GM12878 (cell line): Measurements from ENCODE around the gene DNAJC5G. TPM values are rescaled to one million over a fixed set of nuclear protein-coding genes. Genes with fewer than 3 reads are reported as not detected.

Experiments used
- ATAC-seq: fragments of 200-7000 bp; cut with Tn5 transposase; 3 replicates; pipeline ENCODE4 v1.9.1; 2020; ENCODE audit warnings: mild to moderate bottlenecking, moderate library complexity
- BruUV-seq: library from RNA; stranded (reverse); fragments of 400-500 nt; replicated peaks from 2 replicates; lab custom pipeline; 2021; lab: Mats Ljungman, UMichigan
- CTCF ChIA-PET: fragments of 300-600 bp; sonication (Branson Sonifier 250); formaldehyde crosslinking; extraction: SDS; loops from one replicate; lab custom pipeline; 2021; ENCODE audit warnings: inconsistent platforms; lab: Yijun Ruan, JAX
- POLR2A ChIA-PET: fragments of 350-600 bp; formaldehyde crosslinking; extraction: SDS; loops from one replicate; lab custom pipeline; 2021; ENCODE audit warnings: inconsistent platforms; lab: Charles Lee
- RAD21 ChIA-PET: fragments of 300-600 bp; sonication (Branson Sonifier 250); formaldehyde crosslinking; loops from one replicate; lab custom pipeline; 2023; ENCODE audit warnings: antibody characterized with exemption; ENCODE audit not compliant: unreplicated experiment; lab: Charles Lee
- SMC1A ChIA-PET: fragments of 300-600 bp; sonication (Branson Sonifier 250); formaldehyde crosslinking; loops from one replicate; lab custom pipeline; 2023; ENCODE audit not compliant: unreplicated experiment, uncharacterized antibody; lab: Charles Lee
- DNase-seq: peaks from one replicate; pipeline ENCODE4 v3.0.0-alpha.2; 2011; ENCODE audit warnings: low read depth, low spot score
- FAIRE-seq: peaks from 3 replicates; lab custom pipeline; 2011; peaks lifted over from hg19 to GRCh38; lab: Jason Lieb, UNC
- H2AFZ ChIP-seq: 2 replicates; pipeline ENCODE4 v1.6.0; 2011; ENCODE audit warnings: low read depth, low read length, control low read depth; ENCODE audit not compliant: control insufficient read depth
- H3K27ac ChIP-seq: 2 replicates; pipeline ENCODE4 v1.5.1; 2011; ENCODE audit warnings: control low read depth; ENCODE audit not compliant: control insufficient read depth, insufficient read depth
- H3K27me3 ChIP-seq, 2 experiments: replicated peaks in 1 of 2; 2 replicates each; pipeline versions ENCODE4 v1.6.0 to v1.6.1; 2011; ENCODE audit warnings: low read length in 1 of 2; ENCODE audit not compliant: control insufficient read depth in 2 of 2, insufficient read depth in 2 of 2
- H3K36me3 ChIP-seq, 2 experiments: 2 replicates each; pipeline ENCODE4 v1.5.1; 2011; ENCODE audit warnings: low read length in 1 of 2; ENCODE audit not compliant: control insufficient read depth in 2 of 2, insufficient read depth in 2 of 2
- H3K4me1 ChIP-seq: 2 replicates; pipeline ENCODE4 v1.6.1; 2011; ENCODE audit warnings: mild to moderate bottlenecking, low read length, moderate library complexity, mixed read lengths; ENCODE audit not compliant: control insufficient read depth, insufficient read depth
- H3K4me2 ChIP-seq: 2 replicates; pipeline ENCODE4 v1.6.0; 2011; ENCODE audit warnings: control low read depth; ENCODE audit not compliant: control insufficient read depth, insufficient read depth
- H3K4me3 ChIP-seq: fragments of 200-600 bp; sonication (generic); 2 replicates; pipeline ENCODE4 v1.5.1; 2016
- H3K79me2 ChIP-seq: 2 replicates; pipeline ENCODE4 v1.6.0; 2011; ENCODE audit warnings: low read length; ENCODE audit not compliant: control insufficient read depth, insufficient read depth
- H3K9ac ChIP-seq: 2 replicates; pipeline ENCODE4 v1.8.0; 2011; ENCODE audit warnings: low read length, control low read depth, mixed read lengths; ENCODE audit not compliant: control insufficient read depth, insufficient read depth
- H3K9me3 ChIP-seq: replicated peaks from 3 replicates; pipeline ENCODE4 v1.5.1; 2011; ENCODE audit warnings: mild to moderate bottlenecking, low read length; ENCODE audit not compliant: control insufficient read depth, insufficient read depth
- H4K20me1 ChIP-seq: 2 replicates; pipeline ENCODE4 v1.6.0; 2011; ENCODE audit not compliant: control insufficient read depth, insufficient read depth
- FOS ChIP-seq: IDR thresholded peaks from 3 replicates; pipeline ENCODE4 v1.6.1; 2011; ENCODE audit warnings: borderline replicate concordance; ENCODE audit not compliant: insufficient read length; ENCODE audit errors: extremely low read depth
- MTA3 ChIP-seq: IDR thresholded peaks from 2 replicates; pipeline ENCODE4 v1.6.1; 2012; ENCODE audit warnings: low read length, inconsistent platforms, borderline replicate concordance
- PBX3 ChIP-seq: IDR thresholded peaks from 2 replicates; pipeline ENCODE4 v1.6.1; 2011; ENCODE audit warnings: mild to moderate bottlenecking, low read depth, low read length, moderate library complexity; ENCODE audit not compliant: insufficient replicate concordance
- POLR2A ChIP-seq: IDR thresholded peaks from 2 replicates; pipeline ENCODE4 v1.6.1; 2011; ENCODE audit warnings: low read depth, mild to moderate bottlenecking, low read length
- RCOR1 ChIP-seq: conservative IDR thresholded peaks from 2 replicates; pipeline ENCODE4 v1.6.1; 2012; ENCODE audit warnings: low read depth, low read length, improper control_type of control experiment
- RUNX3 ChIP-seq: IDR thresholded peaks from 2 replicates; pipeline ENCODE4 v1.6.1; 2012; ENCODE audit warnings: low read length, inconsistent platforms
- SREBF2 ChIP-seq: IDR thresholded peaks from 2 replicates; pipeline ENCODE4 v1.6.1; 2012; ENCODE audit warnings: mild to moderate bottlenecking, low read length
- WGBS: methylation state at CpG from one replicate; pipeline ENCODE4 v1.1.6; 2016; ENCODE audit warnings: low lambda C conversion rate; ENCODE audit not compliant: insufficient replicate concordance, insufficient coverage; ENCODE audit errors: missing lambda C conversion rate; 5-methylcytosine and 5-hydroxymethylcytosine counted together
- in situ Hi-C: fragments of 300-500 bp; cut with MboI; formaldehyde crosslinking; loops from 9 replicates; pipeline ENCODE4 v1.14.3; 2018; ENCODE audit warnings: mixed read lengths
- intact Hi-C: fragments of 100-400 bp; cut with micrococcal nuclease; formaldehyde crosslinking; loops from one replicate; pipeline ENCODE4 v1.14.2; 2022; ENCODE audit not compliant: unreplicated experiment
- polyA plus RNA-seq, 11 experiments: library from polyadenylated mRNA; depleted of rRNA in 4 of 11; unstranded in 6 of 11; stranded (reverse) in 5 of 11; fragments of >200 nt; fragmentation: Nextera tagmentation in 4 of 11; fragmentation: Illumina TruSeq in 1 of 11; extraction: Ambion mirVana in 4 of 11; extraction: Trizol in 1 of 11; gene quantifications; 1 replicate in 1 of 11; 2 replicates in 10 of 11; pipeline versions ENCODE4 v1.2.1 to v1.2.3, GENCODE V29; 2011 to 2016; ENCODE audit warnings: inconsistent platforms in 2 of 11, missing spikeins in 2 of 11, low read depth in 1 of 11
- total RNA-seq, 4 experiments: library from RNA; depleted of rRNA in 3 of 4; stranded (reverse); fragments of >200 nt in 3 of 4; fragmentation: Illumina TruSeq in 1 of 4; extraction: Trizol in 1 of 4; gene quantifications; 2 replicates each; pipeline versions ENCODE4 v1.2.1 to v1.2.3, GENCODE V29; 2013 to 2021
- TF ChIP-seq, protein P1 (sequence below): IDR thresholded peaks from 2 replicates; pipeline ENCODE4 v1.6.1; 2012; ENCODE audit warnings: low read depth, low read length, improper control_type of control experiment

DNAJC5G gene
- total and polyA plus RNA-seq, 10 of the 15 experiments (the other 5 are each of a cell fraction or from before 2014, with no cell fraction given), result not detected

GRCh38 chr2:27270670-27271069 is 4.6 kb upstream of the DNAJC5G start:
- H4K20me1 ChIP-seq, result no peaks in the 10 kb centered on the region
- no peak overlapping the region for H3K27ac ChIP-seq
- no peak for FAIRE-seq
- WGBS, result 33% methylated on average over 2 of the region's 2 CpGs
- H3K27me3 ChIP-seq, result peaks cover 0 to 3% of the 10 kb centered on the region in 2 experiments; a peak in 1 of 4 replicates
- no peaks in the 10 kb centered on the region for H3K36me3 ChIP-seq
- H3K9me3 ChIP-seq, result no peaks in the 10 kb centered on the region
- no peak for DNase-seq
- ChIA-PET POLR2A (no interaction called here), SMC1A (interaction anchor here (0.5 to 1.5 kb wide), 3 partner anchors 9 to 162 kb away, joined by 3 to 9 read pairs (median 3); no protein-coding TSS in a partner anchor)
- peak; percentile 41; the same call in 1 of the 3 replicates for ATAC-seq
- H3K9ac ChIP-seq, result no peak overlapping the region
- no peak overlapping the region for H3K4me2 ChIP-seq
- H3K79me2 ChIP-seq, result no peaks in the 10 kb centered on the region
- in situ Hi-C loops (no loop called here), intact Hi-C loops (no loop called here)
- no peak for TF ChIP-seq RCOR1
- no peak for TF ChIP-seq PBX3
- no peak for TF ChIP-seq FOS
- TF ChIP-seq, protein P1, sequence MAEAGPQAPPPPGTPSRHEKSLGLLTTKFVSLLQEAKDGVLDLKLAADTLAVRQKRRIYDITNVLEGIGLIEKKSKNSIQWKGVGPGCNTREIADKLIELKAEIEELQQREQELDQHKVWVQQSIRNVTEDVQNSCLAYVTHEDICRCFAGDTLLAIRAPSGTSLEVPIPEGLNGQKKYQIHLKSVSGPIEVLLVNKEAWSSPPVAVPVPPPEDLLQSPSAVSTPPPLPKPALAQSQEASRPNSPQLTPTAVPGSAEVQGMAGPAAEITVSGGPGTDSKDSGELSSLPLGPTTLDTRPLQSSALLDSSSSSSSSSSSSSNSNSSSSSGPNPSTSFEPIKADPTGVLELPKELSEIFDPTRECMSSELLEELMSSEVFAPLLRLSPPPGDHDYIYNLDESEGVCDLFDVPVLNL, result no peak
- TF ChIP-seq MTA3, result no peak
- 0 out of 2 replicates have a peak, but pooled peaks have one; percentile 5 for TF ChIP-seq RUNX3
- no peak for TF ChIP-seq SREBF2
- no peak for TF ChIP-seq POLR2A
- TF ChIP-seq, all 136 proteins: peak for 1
- RAD21 ChIA-PET, result interaction anchor here (1.2 kb wide), 1 partner anchor 9 kb away, joined by 7 read pairs; no protein-coding TSS in a partner anchor
- no TSS peak for BruUV-seq
- Histone ChIP-seq H3K4me3 (no peak overlapping the region), H3K4me1 (peaks cover 4% of the 10 kb centered on the region; the same call in 1 of the 2 replicates), H2AFZ (no peak overlapping the region)
- CTCF ChIA-PET, result interaction anchor here (0.8 to 7.9 kb wide), 4 partner anchors 8 to 190 kb away, joined by 3 to 52 read pairs (median 4); no protein-coding TSS in a partner anchor
